ENCODE results near the gene SEBOX. TPM values are rescaled to one million over a fixed set of nuclear protein-coding genes. Genes with fewer than 3 reads are reported as not detected.

The SEBOX gene
- total RNA-seq, 2 donors from 2014 or later, result not detected

GRCh38 chr17:28346746-28347246, 18.2 kb downstream of the SEBOX start:
- ATAC-seq (peak; percentile 80), DNase-seq (peak; percentile 75 to 90 (median 84))
- WGBS, 2 donors, result 8 to 24% methylated on average over 7 of the region's 7 CpGs
- TF ChIP-seq CTCF (IDR thresholded peaks at IDR 0.05) (peak; percentile 31 to 85 (median 75)), POLR2A (IDR thresholded peaks at IDR 0.05) (peak in 1 of 3 donors; percentile 3)
- peaks cover 50% of the 10 kb centered on the region for H3K4me1 ChIP-seq
- intact Hi-C loops (cut with DNase I), result no loop called here
- peaks cover 0 to 48% of the 10 kb centered on the region in 2 donors for H3K36me3 ChIP-seq (replicated peaks in 1 of 2; ENCODE audit: insufficient read depth in 1 of 2, low read depth in 2 of 2)
- H3K9me3 ChIP-seq, result no peaks in the 10 kb centered on the region
- no peak overlapping the region for H3K4me3 ChIP-seq
- no peaks in the 10 kb centered on the region for H3K27me3 ChIP-seq
- peak overlapping the region; percentile 70 to 87 (median 76) for H3K27ac ChIP-seq

GRCh38 chr17:28346199-28346580, 18.8 kb downstream of the SEBOX start:
- Histone ChIP-seq H3K9me3 (no peaks in the 10 kb centered on the region), H3K4me1 (peaks cover 50% of the 10 kb centered on the region), H3K36me3 (replicated peaks in 1 of 2; ENCODE audit: insufficient read depth in 1 of 2, low read depth in 2 of 2) (peaks cover 0 to 49% of the 10 kb centered on the region in 2 donors), H3K4me3 (no peak overlapping the region), H3K27ac (peak overlapping the region; percentile 72 to 87 (median 79)), H3K27me3 (no peaks in the 10 kb centered on the region)
- ATAC-seq, result peak; percentile 1
- no peak for DNase-seq
- 18 to 26% methylated on average over 2 of the region's 2 CpGs for WGBS, 2 donors
- intact Hi-C loops (cut with DNase I), result no loop called here
- TF ChIP-seq CTCF (IDR thresholded peaks at IDR 0.05), result no peak
- TF ChIP-seq POLR2A (IDR thresholded peaks at IDR 0.05), result no peak

GRCh38 chr17:28345419-28346198, 19.4 kb downstream of the SEBOX start:
- ATAC-seq, result peak; percentile 36
- no peaks in the 10 kb centered on the region for H3K27me3 ChIP-seq
- H3K9me3 ChIP-seq, result no peaks in the 10 kb centered on the region
- intact Hi-C loops (cut with DNase I), result no loop called here
- 19% methylated on average over 13 of the region's 13 CpGs for WGBS, 2 donors
- peaks cover 50% of the 10 kb centered on the region for H3K4me1 ChIP-seq
- peak; percentile 41 to 64 (median 52) for DNase-seq
- peaks cover 0 to 47% of the 10 kb centered on the region in 2 donors for H3K36me3 ChIP-seq (replicated peaks in 1 of 2; ENCODE audit: insufficient read depth in 1 of 2, low read depth in 2 of 2)
- peak overlapping the region; percentile 72 to 87 (median 79) for H3K27ac ChIP-seq
- TF ChIP-seq CTCF (IDR thresholded peaks at IDR 0.05), result no peak
- no peak for TF ChIP-seq POLR2A (IDR thresholded peaks at IDR 0.05)
- no peak overlapping the region for H3K4me3 ChIP-seq

GRCh38 chr17:28344435-28344901, 20.5 kb downstream of the SEBOX start:
- WGBS, 2 donors, result 91 to 95% methylated on average over 17 to 19 of the region's 19 CpGs
- ATAC-seq (no peak), DNase-seq (no peak)
- H3K4me3 ChIP-seq, result no peak overlapping the region
- peaks cover 50% of the 10 kb centered on the region for H3K4me1 ChIP-seq
- peaks cover 0 to 43% of the 10 kb centered on the region in 2 donors for H3K36me3 ChIP-seq (replicated peaks in 1 of 2; ENCODE audit: insufficient read depth in 1 of 2, low read depth in 2 of 2)
- intact Hi-C loops (cut with DNase I), result no loop called here
- TF ChIP-seq POLR2A (IDR thresholded peaks at IDR 0.05) (no peak), CTCF (IDR thresholded peaks at IDR 0.05) (no peak)
- H3K27me3 ChIP-seq, result no peaks in the 10 kb centered on the region
- H3K9me3 ChIP-seq, result no peaks in the 10 kb centered on the region
- peak overlapping the region in 3 of 4 donors; percentile 72 to 87 (median 81) for H3K27ac ChIP-seq
